Hepatocyte (in vitro differentiated cells): Measurements from ENCODE around the gene IQCM.

Experiments used
- EZH2 ChIP-seq: fragments of 200-600 bp; sonication (generic); IDR thresholded peaks from 2 replicates; pipeline ENCODE4 v1.6.1; 2016; ENCODE audit warnings: antibody characterized with exemption, mild to moderate bottlenecking, borderline replicate concordance
- TF ChIP-seq, protein P1 (sequence below): fragments of 200-600 bp; sonication (generic); IDR thresholded peaks from 2 replicates; pipeline ENCODE4 v1.5.1; 2016; ENCODE audit warnings: antibody characterized with exemption, mild to moderate bottlenecking; ENCODE audit not compliant: poor library complexity

DNA sequence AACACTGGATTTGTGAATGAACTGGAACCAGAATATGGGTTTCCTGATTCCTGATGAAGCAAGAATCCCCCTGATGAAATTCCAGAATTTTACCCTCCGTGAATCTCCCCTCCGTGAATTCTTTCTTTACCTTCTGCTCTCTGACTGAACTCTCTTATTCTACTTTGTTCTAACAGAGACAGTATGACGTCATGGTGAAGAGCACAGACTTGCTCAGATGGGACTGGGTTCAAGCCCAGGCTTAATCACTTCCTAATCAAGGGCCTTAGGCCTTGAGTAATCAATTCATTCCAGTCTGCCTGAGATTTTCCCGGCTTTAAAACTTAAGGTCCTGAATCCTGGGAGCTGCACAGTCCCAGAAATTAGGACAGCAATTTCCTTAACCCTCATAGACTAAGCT is 64.5 kb downstream of the IQCM start:
- TF ChIP-seq, protein P1, sequence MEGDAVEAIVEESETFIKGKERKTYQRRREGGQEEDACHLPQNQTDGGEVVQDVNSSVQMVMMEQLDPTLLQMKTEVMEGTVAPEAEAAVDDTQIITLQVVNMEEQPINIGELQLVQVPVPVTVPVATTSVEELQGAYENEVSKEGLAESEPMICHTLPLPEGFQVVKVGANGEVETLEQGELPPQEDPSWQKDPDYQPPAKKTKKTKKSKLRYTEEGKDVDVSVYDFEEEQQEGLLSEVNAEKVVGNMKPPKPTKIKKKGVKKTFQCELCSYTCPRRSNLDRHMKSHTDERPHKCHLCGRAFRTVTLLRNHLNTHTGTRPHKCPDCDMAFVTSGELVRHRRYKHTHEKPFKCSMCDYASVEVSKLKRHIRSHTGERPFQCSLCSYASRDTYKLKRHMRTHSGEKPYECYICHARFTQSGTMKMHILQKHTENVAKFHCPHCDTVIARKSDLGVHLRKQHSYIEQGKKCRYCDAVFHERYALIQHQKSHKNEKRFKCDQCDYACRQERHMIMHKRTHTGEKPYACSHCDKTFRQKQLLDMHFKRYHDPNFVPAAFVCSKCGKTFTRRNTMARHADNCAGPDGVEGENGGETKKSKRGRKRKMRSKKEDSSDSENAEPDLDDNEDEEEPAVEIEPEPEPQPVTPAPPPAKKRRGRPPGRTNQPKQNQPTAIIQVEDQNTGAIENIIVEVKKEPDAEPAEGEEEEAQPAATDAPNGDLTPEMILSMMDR, result no peak
- no peak for TF ChIP-seq EZH2
